IMR-90 (cell line): ENCODE measurements around the gene IL4R. TPM values are rescaled to one million over a fixed set of nuclear protein-coding genes. Genes with fewer than 3 reads are reported as not detected.

ENCODE experiments used
- ATAC-seq: fragments of 200-7000 bp; cut with Tn5 transposase; 2 replicates; pipeline ENCODE4 v1.9.1; 2020; ENCODE audit warnings: low read depth, mild to moderate bottlenecking, moderate library complexity
- BruUV-seq: library from RNA; stranded (reverse); fragments of 400-500 nt; replicated peaks from 2 replicates; lab custom pipeline; 2021; lab: Mats Ljungman, UMichigan
- CTCF ChIA-PET: fragments of 300-600 bp; formaldehyde crosslinking; extraction: SDS; loops from one replicate; lab custom pipeline; 2021; ENCODE audit warnings: antibody characterized with exemption; lab: Yijun Ruan, JAX
- POLR2A ChIA-PET: fragments of 300-600 bp; sonication (Branson Sonifier 250); formaldehyde crosslinking; loops from one replicate; lab custom pipeline; 2022; ENCODE audit warnings: antibody characterized with exemption; ENCODE audit not compliant: unreplicated experiment; lab: Charles Lee
- DNase-seq: peaks from one replicate; pipeline ENCODE4 v3.0.0; 2013
- H2AFZ ChIP-seq: replicated peaks from 2 replicates; pipeline ENCODE3; 2013; ENCODE audit warnings: low read length, mild to moderate bottlenecking; ENCODE audit not compliant: poor library complexity
- H2AK5ac ChIP-seq: 2 replicates; pipeline ENCODE4 v1.6.1; 2013; ENCODE audit warnings: low read depth, low read length, inconsistent platforms
- H2AK9ac ChIP-seq: replicated peaks from 2 replicates; pipeline ENCODE3; 2013; ENCODE audit warnings: mild to moderate bottlenecking, low read depth, low read length, moderate library complexity; ENCODE audit not compliant: poor library complexity
- H2BK120ac ChIP-seq: 2 replicates; pipeline ENCODE4 v1.6.1; 2013; ENCODE audit warnings: low read depth, low read length, inconsistent platforms
- H2BK15ac ChIP-seq: 3 replicates; pipeline ENCODE4 v1.6.1; 2013; ENCODE audit warnings: low read depth, low read length, inconsistent platforms
- H2BK20ac ChIP-seq: 2 replicates; pipeline ENCODE4 v1.6.1; 2013; ENCODE audit warnings: low read depth, mild to moderate bottlenecking, inconsistent platforms, low read length, moderate library complexity
- H2BK5ac ChIP-seq: 2 replicates; pipeline ENCODE4 v1.6.1; 2013; ENCODE audit warnings: mild to moderate bottlenecking, low read depth, low read length, inconsistent platforms; ENCODE audit not compliant: poor library complexity, severe bottlenecking
- H3K14ac ChIP-seq: replicated peaks from 2 replicates; pipeline ENCODE4 v1.6.1; 2013; ENCODE audit warnings: low read depth, low read length, inconsistent platforms
- H3K18ac ChIP-seq: 2 replicates; pipeline ENCODE4 v1.6.1; 2013; ENCODE audit warnings: low read depth, low read length, control low read depth
- H3K23ac ChIP-seq: 2 replicates; pipeline ENCODE4 v1.6.1; 2013; ENCODE audit warnings: low read depth, low read length, inconsistent platforms
- H3K27ac ChIP-seq: 2 replicates; pipeline ENCODE4 v1.5.1; 2013; ENCODE audit warnings: mild to moderate bottlenecking, control low read depth, low read length; ENCODE audit not compliant: insufficient read depth
- H3K27me3 ChIP-seq: 2 replicates; pipeline ENCODE4 v1.6.1; 2013; ENCODE audit warnings: low read length; ENCODE audit not compliant: control insufficient read depth, insufficient read depth
- H3K36me3 ChIP-seq: 2 replicates; pipeline ENCODE4 v1.6.1; 2013; ENCODE audit warnings: low read length, mixed read lengths; ENCODE audit not compliant: control insufficient read depth, insufficient read depth
- H3K4ac ChIP-seq: 2 replicates; pipeline ENCODE4 v1.6.1; 2013; ENCODE audit warnings: low read depth, low read length, inconsistent platforms
- H3K4me1 ChIP-seq: 2 replicates; pipeline ENCODE4 v1.6.1; 2013; ENCODE audit warnings: low read length, mixed read lengths; ENCODE audit not compliant: control insufficient read depth, insufficient read depth
- H3K4me2 ChIP-seq: 2 replicates; pipeline ENCODE4 v1.6.1; 2013; ENCODE audit warnings: low read depth, mild to moderate bottlenecking, control low read depth, low read length, moderate library complexity
- H3K4me3 ChIP-seq: 2 replicates; pipeline ENCODE4 v1.5.1; 2013; ENCODE audit warnings: low read depth, mild to moderate bottlenecking, control low read depth, low read length, moderate library complexity; ENCODE audit not compliant: insufficient read depth
- H3K56ac ChIP-seq: 2 replicates; pipeline ENCODE4 v1.6.1; 2013; ENCODE audit warnings: low read length, inconsistent platforms; ENCODE audit not compliant: insufficient read depth; ENCODE audit errors: extremely low read depth
- H3K79me1 ChIP-seq, 2 experiments: 2 replicates each; pipeline ENCODE4 v1.6.1; 2013; ENCODE audit warnings: low read length in 2 of 2, inconsistent platforms in 1 of 2, low read depth in 1 of 2
- H3K9ac ChIP-seq: 2 replicates; pipeline ENCODE4 v1.6.1; 2013; ENCODE audit warnings: low read depth, low read length, control low read depth
- H3K9me1 ChIP-seq: 2 replicates; pipeline ENCODE4 v1.6.1; 2013; ENCODE audit warnings: low read length, inconsistent platforms; ENCODE audit not compliant: insufficient read depth
- H3K9me3 ChIP-seq: 2 replicates; pipeline ENCODE4 v1.6.1; 2013; ENCODE audit warnings: low read length; ENCODE audit not compliant: control insufficient read depth, insufficient read depth
- H4K20me1 ChIP-seq: 2 replicates; pipeline ENCODE4 v1.6.1; 2013; ENCODE audit warnings: low read length, inconsistent platforms; ENCODE audit not compliant: insufficient read depth
- H4K5ac ChIP-seq: 2 replicates; pipeline ENCODE4 v1.6.1; 2013; ENCODE audit warnings: mild to moderate bottlenecking, low read depth, low read length, control low read depth
- H4K8ac ChIP-seq, 2 experiments: 2 replicates each; pipeline ENCODE4 v1.6.1; 2013; ENCODE audit warnings: low read depth in 2 of 2, low read length in 2 of 2, control low read depth in 1 of 2, inconsistent platforms in 1 of 2
- H4K91ac ChIP-seq: 2 replicates; pipeline ENCODE4 v1.6.1; 2013; ENCODE audit warnings: low read depth, low read length, inconsistent platforms; ENCODE audit not compliant: insufficient read depth
- BHLHE40 ChIP-seq: fragments of 150-350 bp; IDR thresholded peaks from 2 replicates; pipeline ENCODE4 v1.6.1; 2016; ENCODE audit warnings: mild to moderate bottlenecking, low read depth, low read length
- CEBPB ChIP-seq: IDR thresholded peaks from 2 replicates; pipeline ENCODE4 v1.6.1; 2012; ENCODE audit warnings: low read depth, low read length, improper control_type of control experiment
- CHD1 ChIP-seq: IDR thresholded peaks from 2 replicates; pipeline ENCODE4 v1.6.1; 2012; ENCODE audit warnings: low read depth, low read length, improper control_type of control experiment
- ELK1 ChIP-seq: fragments of 150-350 bp; IDR thresholded peaks from 2 replicates; pipeline ENCODE4 v1.6.1; 2016; ENCODE audit warnings: low read depth, mild to moderate bottlenecking, low read length, moderate library complexity, borderline replicate concordance
- MAFK ChIP-seq: IDR thresholded peaks from 2 replicates; pipeline ENCODE4 v1.6.1; 2012; ENCODE audit warnings: low read depth, low read length, improper control_type of control experiment
- MAZ ChIP-seq: IDR thresholded peaks from 2 replicates; pipeline ENCODE4 v1.6.1; 2012; ENCODE audit warnings: low read depth, mild to moderate bottlenecking, low read length, improper control_type of control experiment, moderate library complexity, borderline replicate concordance
- MXI1 ChIP-seq: IDR thresholded peaks from 2 replicates; pipeline ENCODE4 v1.6.1; 2012; ENCODE audit warnings: low read depth, mild to moderate bottlenecking, low read length, moderate library complexity, borderline replicate concordance
- NFE2L2 ChIP-seq: fragments of 150-350 bp; IDR thresholded peaks from 2 replicates; pipeline ENCODE4 v1.6.1; 2016; ENCODE audit warnings: low read depth, mild to moderate bottlenecking, low read length
- POLR2A ChIP-seq: IDR thresholded peaks from 2 replicates; pipeline ENCODE4 v1.6.1; 2012; ENCODE audit warnings: mild to moderate bottlenecking, low read depth, low read length
- RCOR1 ChIP-seq: IDR thresholded peaks from 2 replicates; pipeline ENCODE4 v1.6.1; 2012; ENCODE audit warnings: mild to moderate bottlenecking, low read length, improper control_type of control experiment; ENCODE audit not compliant: insufficient replicate concordance
- SMC3 ChIP-seq: fragments of 150-350 bp; IDR thresholded peaks from 2 replicates; pipeline ENCODE4 v1.6.1; 2016; ENCODE audit warnings: low read depth, mild to moderate bottlenecking, antibody characterized with exemption, low read length, moderate library complexity
- USF2 ChIP-seq: fragments of 150-350 bp; IDR thresholded peaks from 2 replicates; pipeline ENCODE4 v1.6.1; 2017; ENCODE audit warnings: mild to moderate bottlenecking, antibody characterized with exemption, low read length, low read depth
- WGBS, 2 experiments: methylation state at CpG; one replicate each; pipeline versions ENCODE4 v1.1.5 to v1.1.7; 2013; ENCODE audit warnings: missing lambda C conversion rate in 2 of 2; ENCODE audit not compliant: insufficient read length in 1 of 2; ENCODE audit errors: extremely low coverage in 2 of 2; 5-methylcytosine and 5-hydroxymethylcytosine counted together
- dilution Hi-C: fragments of 300-500 bp; cut with HindIII; formaldehyde crosslinking; loops from one replicate; pipeline ENCODE4 v1.14.3; 2018; ENCODE audit warnings: low sequenced_read_pairs; ENCODE audit not compliant: unreplicated experiment
- in situ Hi-C: fragments of 300-500 bp; cut with MboI; formaldehyde crosslinking; loops from 3 replicates; pipeline ENCODE4 v1.14.3; 2019; ENCODE audit warnings: low sequenced_read_pairs, inconsistent platforms, mixed read lengths
- intact Hi-C: fragments of 100-400 bp; cut with micrococcal nuclease; formaldehyde crosslinking; loops from 2 replicates; pipeline ENCODE4 v1.10.0; 2022
- polyA plus RNA-seq, 3 experiments: library from polyadenylated mRNA; depleted of rRNA; stranded (reverse); fragments of >200 nt; gene quantifications; 2 replicates each; pipeline ENCODE4 v1.2.3, GENCODE V29; 2012; ENCODE audit warnings: low replicate concordance in 1 of 3
- total RNA-seq: library from RNA; depleted of rRNA; stranded (reverse); fragments of >200 nt; gene quantifications from 2 replicates; pipeline ENCODE4 v1.2.3, GENCODE V29; 2012

The IL4R gene
- total and polyA plus RNA-seq, 2 of the 4 experiments (the other 2 are of a cell fraction) = 6.3 to 18.7 TPM

DNA sequence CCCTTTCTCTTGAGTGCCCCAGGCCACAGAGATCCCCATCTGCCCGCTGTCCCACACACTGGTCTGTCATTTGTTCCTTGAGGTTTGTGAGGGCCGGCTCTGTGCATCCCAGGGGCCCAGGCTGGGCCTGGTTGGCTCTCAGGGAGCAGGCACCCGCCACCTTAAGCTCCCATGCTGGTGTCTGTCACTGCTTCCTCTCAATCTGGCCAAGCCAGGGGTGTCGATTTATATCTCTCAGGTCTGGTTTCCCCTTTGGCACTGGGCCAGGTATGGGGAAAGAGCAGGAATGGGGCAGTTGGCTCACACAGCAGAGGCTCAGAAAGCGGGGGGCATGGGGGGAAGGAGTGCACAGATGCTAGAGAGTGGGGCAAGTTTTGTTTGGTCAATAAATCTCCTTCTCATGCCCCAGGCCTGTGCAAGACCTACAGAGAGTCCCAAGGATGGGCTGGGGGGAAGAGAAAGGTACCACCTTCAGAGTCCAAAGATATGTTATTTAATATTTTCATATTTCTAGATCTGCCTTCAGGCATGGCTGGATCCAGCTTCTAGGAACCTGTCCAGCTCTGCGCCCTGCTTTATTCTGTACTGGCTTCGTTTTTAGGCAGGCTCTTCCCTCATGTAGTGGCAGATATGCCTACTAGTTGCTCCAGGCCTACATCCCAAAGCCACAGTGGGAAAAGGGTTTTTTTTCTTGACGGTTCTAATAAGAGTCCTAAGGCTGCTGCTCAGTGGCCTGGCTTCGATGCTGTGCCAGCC, 34.3 kb downstream of the IL4R start (continued):
- no peak for TF ChIP-seq USF2

DNA sequence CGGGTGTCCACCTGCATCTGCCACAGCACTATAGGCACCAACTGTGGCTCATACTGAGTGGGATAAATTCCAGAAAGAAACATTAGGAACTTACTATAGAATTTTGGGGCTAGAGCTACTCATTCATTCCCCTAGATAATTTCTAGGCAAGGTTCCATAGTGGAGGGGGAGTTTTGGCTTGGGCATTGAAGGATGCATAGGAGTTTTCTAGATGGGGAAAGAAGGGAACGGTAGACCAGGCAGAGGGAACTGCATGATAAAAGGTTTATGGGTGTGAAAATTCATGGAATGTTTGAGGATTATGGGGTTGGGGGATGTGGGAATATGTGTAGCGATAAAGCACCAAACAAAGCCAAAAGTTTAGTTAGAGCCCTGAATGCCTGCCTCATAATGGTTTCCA, 35.5 kb downstream of the IL4R start:
- H3K9ac ChIP-seq = no peak overlapping the region
- dilution Hi-C loops = no loop called here
- 90% methylated on average over 2 of the region's 3 CpGs; no CpG with 5 or more reads in 1 of the 2 experiments for WGBS, 2 experiments
- no peaks in the 10 kb centered on the region for H3K27me3 ChIP-seq
- BruUV-seq = no TSS peak
- no peak overlapping the region for H3K4me3 ChIP-seq
- no peak overlapping the region for H3K14ac ChIP-seq
- no peak overlapping the region for H3K4ac ChIP-seq
- H3K79me1 ChIP-seq = peaks cover 35 to 67% of the 10 kb centered on the region in 2 experiments
- intact Hi-C loops = no loop called here
- no peak overlapping the region for H3K4me2 ChIP-seq
- no peak for DNase-seq
- peaks cover 87% of the 10 kb centered on the region for H3K36me3 ChIP-seq
- no peak overlapping the region for H3K18ac ChIP-seq
- ChIA-PET POLR2A (no interaction called here), CTCF (no interaction called here)
- in situ Hi-C loops = no loop called here
- no peak overlapping the region for H2AK9ac ChIP-seq
- H2BK15ac ChIP-seq = no peak overlapping the region
- H4K91ac ChIP-seq = no peak overlapping the region
- H2BK5ac ChIP-seq = no peak overlapping the region
- no peak overlapping the region for H3K56ac ChIP-seq
- H3K23ac ChIP-seq = no peak overlapping the region
- H4K5ac ChIP-seq = no peak overlapping the region
- no peak overlapping the region for H2AK5ac ChIP-seq
- H3K4me1 ChIP-seq = no peaks in the 10 kb centered on the region
- H3K9me3 ChIP-seq = no peaks in the 10 kb centered on the region
- H4K20me1 ChIP-seq = peaks cover 3% of the 10 kb centered on the region; the same call in 1 of the 2 replicates
- no peak for ATAC-seq
- H4K8ac ChIP-seq = no peak overlapping the region
- no peak overlapping the region for H2BK120ac ChIP-seq
- no peak overlapping the region for H2BK20ac ChIP-seq
- H3K9me1 ChIP-seq = peaks cover 7% of the 10 kb centered on the region
- no peak overlapping the region for H2AFZ ChIP-seq
- H3K27ac ChIP-seq = no peak overlapping the region
- TF ChIP-seq USF2 (no peak), CHD1 (no peak), SMC3 (no peak), MAFK (no peak), MAZ (no peak), ELK1 (no peak), BHLHE40 (no peak), MXI1 (no peak), POLR2A (no peak), CEBPB (no peak), NFE2L2 (no peak), RCOR1 (no peak)
